CD4-positive, alpha-beta T cell (primary cell): ENCODE measurements around the gene SH3BP2. TPM values are rescaled to one million over a fixed set of nuclear protein-coding genes. Genes with fewer than 3 reads are reported as not detected.

ENCODE experiments used
- ATAC-seq: fragments of 200-7000 bp; cut with Tn5 transposase; one replicate; pipeline ENCODE4 v1.10.0; 2022; ENCODE audit warnings: mild to moderate bottlenecking; ENCODE audit not compliant: poor library complexity
- CTCF ChIA-PET: fragments of 350-600 bp; sonication (Branson Sonifier 250); formaldehyde crosslinking; loops from one replicate; lab custom pipeline; 2021; ENCODE audit warnings: antibody characterized with exemption, inconsistent platforms; lab: Charles Lee
- POLR2A ChIA-PET: fragments of 350-600 bp; sonication (Branson Sonifier 250); formaldehyde crosslinking; loops from one replicate; lab custom pipeline; 2021; ENCODE audit warnings: antibody characterized with exemption, inconsistent platforms; lab: Charles Lee
- DNase-seq, 14 experiments: peaks; one replicate each; pipeline ENCODE4 v3.0.0-alpha.2; 2013 to 2020; ENCODE audit warnings: mixed read lengths in 2 of 14
- H3K27ac ChIP-seq, 2 donors: one replicate each; pipeline versions ENCODE4 v1.5.1 to v1.7.0; 2013; ENCODE audit warnings: low read length in 2 of 2, low read depth in 1 of 2, mild to moderate bottlenecking in 1 of 2
- H3K27me3 ChIP-seq, 2 experiments: 1 replicate in 1 of 2; 2 replicates in 1 of 2; pipeline versions ENCODE4 v1.6.1 to v1.7.0; 2013; ENCODE audit warnings: low read length in 2 of 2, control low read depth in 1 of 2, mild to moderate bottlenecking in 1 of 2, moderate library complexity in 1 of 2; ENCODE audit not compliant: insufficient read depth in 2 of 2, control insufficient read depth in 1 of 2
- H3K36me3 ChIP-seq: one replicate; pipeline ENCODE4 v1.6.1; 2013; ENCODE audit warnings: low read length, control low read depth; ENCODE audit not compliant: insufficient read depth
- H3K4me1 ChIP-seq: one replicate; pipeline ENCODE4 v1.6.1; 2013; ENCODE audit warnings: low read length, control low read depth; ENCODE audit not compliant: insufficient read depth
- H3K4me3 ChIP-seq: one replicate; pipeline ENCODE4 v1.5.1; 2013; ENCODE audit warnings: mild to moderate bottlenecking, low read length, moderate library complexity
- H3K9me3 ChIP-seq, 2 experiments: 1 replicate in 1 of 2; 2 replicates in 1 of 2; pipeline versions ENCODE4 v1.6.1 to v1.7.0; 2013; ENCODE audit warnings: low read length in 2 of 2, mild to moderate bottlenecking in 2 of 2, control low read depth in 1 of 2, moderate library complexity in 1 of 2; ENCODE audit not compliant: control insufficient read depth in 1 of 2, insufficient read depth in 1 of 2
- H3K27ac Mint-ChIP-seq: one replicate; pipeline ENCODE4 v1.8.0; 2020; ENCODE audit warnings: mixed read lengths
- H3K27me3 Mint-ChIP-seq: one replicate; pipeline ENCODE4 v1.8.0; 2021; ENCODE audit warnings: mixed read lengths
- H3K36me3 Mint-ChIP-seq: one replicate; pipeline ENCODE4 v1.8.0; 2021; ENCODE audit warnings: low read depth, mixed read lengths
- H3K4me1 Mint-ChIP-seq: one replicate; pipeline ENCODE4 v1.8.0; 2021; ENCODE audit warnings: low read depth, mixed read lengths
- H3K4me3 Mint-ChIP-seq: one replicate; pipeline ENCODE4 v1.8.0; 2020; ENCODE audit warnings: mild to moderate bottlenecking, mixed read lengths
- H3K9me3 Mint-ChIP-seq: one replicate; pipeline ENCODE4 v1.8.0; 2020; ENCODE audit warnings: mixed read lengths
- intact Hi-C, 2 experiments: fragments of 100-400 bp; cut with DNase I in 1 of 2; cut with micrococcal nuclease in 1 of 2; formaldehyde crosslinking; loops; one replicate each; pipeline versions ENCODE4 v1.15.1 to v1.9.0; 2023 to 2025; cut with DNase I, micrococcal nuclease
- total RNA-seq, 174 experiments: library from RNA in 2 of 174; stranded (reverse) in 2 of 174; gene quantifications; one replicate each; pipeline ENCODE4 v1.2.3 and lab custom pipeline; 2021 to 2026
- TF ChIP-seq, protein P1 (sequence below): fragments of 200-600 bp; IDR thresholded peaks from one replicate; pipeline ENCODE4 v1.8.0; 2022; ENCODE audit warnings: antibody characterized with exemption, mild to moderate bottlenecking

SH3BP2 gene
- total RNA-seq, 2 experiments from 2014 or later = 30.1 to 30.5 TPM

DNA sequence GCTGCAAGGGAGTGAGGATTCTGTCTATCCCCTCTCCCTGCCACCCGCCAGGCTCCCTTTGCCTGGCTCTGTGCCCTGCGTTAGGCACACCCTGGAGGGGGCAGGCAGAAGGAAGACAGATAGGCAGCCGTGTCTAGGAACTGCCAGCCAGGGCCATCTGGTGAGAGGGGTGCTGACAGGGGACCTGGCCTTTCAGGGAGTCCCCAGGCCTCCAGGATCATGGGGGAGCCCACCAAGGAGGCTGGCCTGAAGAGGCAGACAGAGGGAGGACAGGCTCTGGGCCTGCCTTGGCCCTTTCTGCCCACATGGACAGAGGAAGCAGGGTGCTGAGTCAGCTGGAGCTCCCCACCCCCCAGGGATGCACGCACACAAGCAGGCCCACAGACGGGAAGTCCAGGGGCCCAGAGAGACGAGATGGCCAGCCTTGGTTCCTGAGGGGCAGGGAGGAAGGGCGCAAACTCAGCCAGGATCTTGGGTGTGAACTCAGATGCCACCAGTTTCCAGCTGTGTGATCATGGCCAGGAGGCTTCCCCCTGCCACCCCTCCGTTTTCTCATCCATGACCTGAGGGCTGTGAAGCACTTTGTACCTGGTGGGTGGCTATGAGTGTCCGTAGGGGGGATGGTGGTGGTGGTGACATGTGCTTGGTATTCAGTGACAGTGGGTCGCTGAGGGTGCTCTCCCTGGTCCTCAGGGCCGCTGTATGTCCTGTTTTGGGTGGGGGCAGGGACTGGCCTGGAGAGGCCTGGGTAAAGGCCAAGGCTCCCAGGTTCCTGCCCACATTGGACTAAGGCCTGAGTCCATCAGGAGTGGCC, 1.8 kb downstream of the SH3BP2 start:
- ATAC-seq (no peak), DNase-seq (peak in 3 of 14 experiments; percentile 34 to 71 (median 64))
- Mint-ChIP-seq H3K4me3 (peak overlapping the region; percentile 84), H3K9me3 (no peaks in the 10 kb centered on the region), H3K27ac (peak overlapping the region; percentile 72), H3K36me3 (no peaks in the 10 kb centered on the region), H3K27me3 (no peaks in the 10 kb centered on the region), H3K4me1 (peaks cover 48% of the 10 kb centered on the region)
- Histone ChIP-seq H3K36me3 (no peaks in the 10 kb centered on the region), H3K27ac (no peak overlapping the region), H3K4me1 (peaks cover 83% of the 10 kb centered on the region), H3K9me3 (no peaks in the 10 kb centered on the region), H3K27me3 (no peaks in the 10 kb centered on the region), H3K4me3 (peak overlapping the region; percentile 65)
- intact Hi-C loops = loop anchor here (5.0 to 10.0 kb wide), 3 partner anchors 37 to 50 kb away; partner anchors contain the start of genes ADD1 (in 1 of the 2) and TNIP2 (in 1 of the 2)
- CTCF ChIA-PET = no interaction called here
- TF ChIP-seq, protein P1, sequence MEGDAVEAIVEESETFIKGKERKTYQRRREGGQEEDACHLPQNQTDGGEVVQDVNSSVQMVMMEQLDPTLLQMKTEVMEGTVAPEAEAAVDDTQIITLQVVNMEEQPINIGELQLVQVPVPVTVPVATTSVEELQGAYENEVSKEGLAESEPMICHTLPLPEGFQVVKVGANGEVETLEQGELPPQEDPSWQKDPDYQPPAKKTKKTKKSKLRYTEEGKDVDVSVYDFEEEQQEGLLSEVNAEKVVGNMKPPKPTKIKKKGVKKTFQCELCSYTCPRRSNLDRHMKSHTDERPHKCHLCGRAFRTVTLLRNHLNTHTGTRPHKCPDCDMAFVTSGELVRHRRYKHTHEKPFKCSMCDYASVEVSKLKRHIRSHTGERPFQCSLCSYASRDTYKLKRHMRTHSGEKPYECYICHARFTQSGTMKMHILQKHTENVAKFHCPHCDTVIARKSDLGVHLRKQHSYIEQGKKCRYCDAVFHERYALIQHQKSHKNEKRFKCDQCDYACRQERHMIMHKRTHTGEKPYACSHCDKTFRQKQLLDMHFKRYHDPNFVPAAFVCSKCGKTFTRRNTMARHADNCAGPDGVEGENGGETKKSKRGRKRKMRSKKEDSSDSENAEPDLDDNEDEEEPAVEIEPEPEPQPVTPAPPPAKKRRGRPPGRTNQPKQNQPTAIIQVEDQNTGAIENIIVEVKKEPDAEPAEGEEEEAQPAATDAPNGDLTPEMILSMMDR = no peak
- POLR2A ChIA-PET = no interaction called here

- H3K4me3 ChIP-seq = no peak overlapping the region
Observed at GRCh38 chr4:2795300-2795892, 2.5 kb downstream of the SH3BP2 start.

More at GRCh38 chr4:2795300-2795892, 2.5 kb downstream of the SH3BP2 start:
- no peaks in the 10 kb centered on the region for H3K27me3 Mint-ChIP-seq
- Histone ChIP-seq H3K4me1 (peaks cover 85% of the 10 kb centered on the region), H3K36me3 (no peaks in the 10 kb centered on the region), H3K9me3 (no peaks in the 10 kb centered on the region), H3K27ac (no peak overlapping the region), H3K27me3 (no peaks in the 10 kb centered on the region)
- H3K4me3 Mint-ChIP-seq = peak overlapping the region; percentile 84
- H3K27ac Mint-ChIP-seq = no peak overlapping the region
- H3K4me1 Mint-ChIP-seq = peaks cover 48% of the 10 kb centered on the region
- CTCF ChIA-PET = no interaction called here
- intact Hi-C loops = loop anchor here (5.0 to 10.0 kb wide), 2 partner anchors 42 to 49 kb away; partner anchors contain the start of gene ADD1 (in 1 of the 2)
- TF ChIP-seq, protein P1 = no peak
- ATAC-seq = no peak
- H3K9me3 Mint-ChIP-seq = no peaks in the 10 kb centered on the region
- DNase-seq = peak in 1 of 14 experiments; percentile 15
- POLR2A ChIA-PET = no interaction called here
- no peaks in the 10 kb centered on the region for H3K36me3 Mint-ChIP-seq
